Measurements from ENCODE around the gene PRSS27. TPM values are rescaled to one million over a fixed set of nuclear protein-coding genes. Genes with fewer than 3 reads are reported as not detected.
A peak's percentile ranks its signal among the peaks of the same experiment; 100 is the strongest.
"Not testable (repeated sequence)": the region's sequence is repeated elsewhere in the genome, so short reads cannot be mapped to it uniquely, and the experiment has no call there.

The PRSS27 gene
- total and polyA plus RNA-seq, 2 experiments from 2014 or later = 12.1 to 17.0 TPM

- DNase-seq (ENCODE audit: low read depth in 1 of 2, low spot score in 1 of 2) = no peak
- TF ChIP-seq CTCF (IDR thresholded peaks at IDR 0.05; ENCODE audit: low read depth, low read length) = no peak
- H3K27ac ChIP-seq = no peak overlapping the region
Measured at GRCh38 chr16:2687531-2688308, 32.3 kb downstream of the PRSS27 start.

GRCh38 chr16:2686912-2687507, 33.0 kb downstream of the PRSS27 start:
- no peak for DNase-seq (ENCODE audit: low read depth in 1 of 2, low spot score in 1 of 2)
- Histone ChIP-seq H3K9me3 (ENCODE audit: low read depth) (no peaks in the 10 kb centered on the region), H3K36me3 (no peaks in the 10 kb centered on the region), H3K27ac (no peak overlapping the region), H3K4me1 (ENCODE audit: low read depth) (no peaks in the 10 kb centered on the region), H3K27me3 (no peaks in the 10 kb centered on the region), H3K4me3 (no peak overlapping the region)
- no peak for TF ChIP-seq CTCF (IDR thresholded peaks at IDR 0.05; ENCODE audit: low read depth, low read length)

More at GRCh38 chr16:2687531-2688308, 32.3 kb downstream of the PRSS27 start:
- no peaks in the 10 kb centered on the region for H3K36me3 ChIP-seq
- H3K4me3 ChIP-seq = no peak overlapping the region
- no peaks in the 10 kb centered on the region for H3K9me3 ChIP-seq (ENCODE audit: low read depth)
- no peaks in the 10 kb centered on the region for H3K27me3 ChIP-seq
- no peaks in the 10 kb centered on the region for H3K4me1 ChIP-seq (ENCODE audit: low read depth)

- not testable (repeated sequence) for DNase-seq (ENCODE audit: low read depth in 1 of 2, low spot score in 1 of 2); H3K9me3 ChIP-seq (ENCODE audit: low read depth); H3K4me3 ChIP-seq; H3K27ac ChIP-seq; H3K36me3 ChIP-seq; H3K4me1 ChIP-seq (ENCODE audit: low read depth); H3K27me3 ChIP-seq
Measured at GRCh38 chr16:2686075-2686474, 33.9 kb downstream of the PRSS27 start.

GRCh38 chr16:2683041-2683440, 37.0 kb downstream of the PRSS27 start:
- not testable (repeated sequence) for H3K9me3 ChIP-seq (ENCODE audit: low read depth); H3K4me1 ChIP-seq (ENCODE audit: low read depth); H3K36me3 ChIP-seq; H3K27me3 ChIP-seq
- peak overlapping the region; percentile 84 for H3K27ac ChIP-seq
- peak in 1 of 2 donors; percentile 19 for DNase-seq (ENCODE audit: low read depth in 1 of 2, low spot score in 1 of 2)
- H3K4me3 ChIP-seq = peak overlapping the region; percentile 73

- TF ChIP-seq CTCF (IDR thresholded peaks at IDR 0.05; ENCODE audit: low read depth, low read length) = no peak
- Histone ChIP-seq H3K27me3 (no peaks in the 10 kb centered on the region), H3K27ac (peak within 1 kb of the TSS; percentile 84), H3K4me3 (peak within 1 kb of the TSS; percentile 73), H3K4me1 (ENCODE audit: low read depth) (peaks cover 6% of the 10 kb centered on the region), H3K9me3 (ENCODE audit: low read depth) (no peaks in the 10 kb centered on the region), H3K36me3 (no peaks in the 10 kb centered on the region)
- peak; percentile 97 to 100 for DNase-seq (ENCODE audit: low read depth in 1 of 2, low spot score in 1 of 2)
Measured at GRCh38 chr16:2682209-2683021, 37.6 kb downstream of the PRSS27 start, which contains the start of gene KCTD5. TSS of gene KCTD5 (plus strand) at chr16:2682523. CDS start at chr16:2682549, 26 bp downstream.

GRCh38 chr16:2680360-2680759, 39.7 kb downstream of the PRSS27 start:
- not testable (repeated sequence) for H3K27me3 ChIP-seq; H3K4me3 ChIP-seq; H3K36me3 ChIP-seq; H3K27ac ChIP-seq; DNase-seq (ENCODE audit: low read depth in 1 of 2, low spot score in 1 of 2); H3K9me3 ChIP-seq (ENCODE audit: low read depth); H3K4me1 ChIP-seq (ENCODE audit: low read depth)

GRCh38 chr16:2679902-2680301, 40.1 kb downstream of the PRSS27 start:
- not testable (repeated sequence) for H3K27ac ChIP-seq; H3K4me1 ChIP-seq (ENCODE audit: low read depth)

GRCh38 chr16:2678206-2678965, 41.6 kb downstream of the PRSS27 start:
- H3K9me3 ChIP-seq (ENCODE audit: low read depth); H3K36me3 ChIP-seq; DNase-seq (ENCODE audit: low read depth in 1 of 2, low spot score in 1 of 2); H3K27ac ChIP-seq; H3K4me3 ChIP-seq; H3K4me1 ChIP-seq (ENCODE audit: low read depth); H3K27me3 ChIP-seq: not testable (repeated sequence)

More at GRCh38 chr16:2679902-2680301, 40.1 kb downstream of the PRSS27 start:
- not testable (repeated sequence) for H3K9me3 ChIP-seq (ENCODE audit: low read depth); H3K36me3 ChIP-seq; H3K27me3 ChIP-seq; H3K4me3 ChIP-seq; DNase-seq (ENCODE audit: low read depth in 1 of 2, low spot score in 1 of 2)

- not testable (repeated sequence) for H3K27ac ChIP-seq; H3K9me3 ChIP-seq (ENCODE audit: low read depth); H3K27me3 ChIP-seq; H3K36me3 ChIP-seq; H3K4me3 ChIP-seq; DNase-seq (ENCODE audit: low read depth in 1 of 2, low spot score in 1 of 2)
- H3K4me1 ChIP-seq (ENCODE audit: low read depth) = peaks cover 14% of the 10 kb centered on the region
Measured at GRCh38 chr16:2676937-2677336, 43.1 kb downstream of the PRSS27 start.
